GM21390 (cell line): ENCODE results near the gene HLA-F.

Experiments used
- ATAC-seq: cut with Tn5 transposase; IDR thresholded peaks from one replicate; pipeline ENCODE4 v1.9.1; 2021; ENCODE audit not compliant: unreplicated experiment

Gene HLA-F

DNA sequence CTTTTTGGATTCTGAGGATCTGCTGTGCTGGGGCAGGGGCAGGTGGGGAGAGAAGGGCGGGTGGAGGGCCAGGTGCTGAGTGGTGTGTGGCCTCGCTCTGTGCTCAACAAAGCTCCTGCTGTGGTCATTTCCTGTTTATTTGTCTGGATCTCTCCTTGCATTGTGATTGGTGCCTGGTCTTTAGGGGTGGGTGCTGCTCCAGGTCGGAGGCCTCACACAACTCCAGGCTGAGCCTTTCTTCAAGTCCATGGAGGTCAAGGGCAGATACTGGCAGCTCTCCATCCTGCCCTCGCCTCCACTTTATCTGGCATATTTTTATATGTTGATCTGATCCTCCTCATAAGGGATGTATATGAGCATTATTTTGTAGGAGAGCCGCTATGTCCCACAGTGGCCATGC is 36.2 kb downstream of the HLA-F start:
- no peak for ATAC-seq

DNA sequence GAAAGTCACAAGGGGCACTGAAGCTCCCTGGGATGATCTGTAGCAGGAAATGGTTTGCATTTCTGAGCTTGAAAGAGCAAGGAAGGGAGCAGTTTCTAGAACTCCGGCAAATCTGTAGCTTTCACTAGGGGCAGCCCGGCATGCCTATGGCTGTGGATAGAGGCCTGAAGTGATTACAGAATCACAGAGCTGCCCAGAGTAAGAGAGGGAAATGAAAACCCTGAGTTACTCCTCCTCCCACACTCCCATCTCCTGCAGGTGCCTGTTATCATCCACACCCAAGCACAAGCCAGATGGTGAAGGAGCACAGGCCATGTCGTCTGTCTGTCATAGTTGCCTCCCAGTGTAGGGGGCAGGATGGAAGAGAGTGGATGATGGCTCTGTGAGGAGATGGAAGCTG is 37.1 kb downstream of the HLA-F start:
- ATAC-seq: no peak

DNA sequence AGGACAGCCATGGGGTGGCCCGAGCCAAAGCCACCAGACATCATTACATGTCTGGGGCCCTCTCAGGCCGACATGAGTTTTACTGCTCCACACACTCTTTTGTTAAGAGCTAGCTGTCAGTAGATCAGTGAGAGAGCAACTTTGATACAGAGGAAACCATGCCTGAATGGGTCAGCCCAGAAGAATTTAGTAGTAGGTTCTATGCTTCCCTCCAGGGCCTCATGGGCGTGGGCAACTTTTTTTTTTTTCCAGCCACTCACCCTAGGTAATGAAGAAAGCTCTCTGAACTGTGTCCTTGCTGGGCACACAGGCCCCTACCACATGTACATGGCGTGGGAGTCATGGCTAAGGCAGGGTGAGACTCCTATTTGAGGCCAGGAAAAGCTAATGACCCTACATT is 38.8 kb downstream of the HLA-F start:
- ATAC-seq: no peak

DNA sequence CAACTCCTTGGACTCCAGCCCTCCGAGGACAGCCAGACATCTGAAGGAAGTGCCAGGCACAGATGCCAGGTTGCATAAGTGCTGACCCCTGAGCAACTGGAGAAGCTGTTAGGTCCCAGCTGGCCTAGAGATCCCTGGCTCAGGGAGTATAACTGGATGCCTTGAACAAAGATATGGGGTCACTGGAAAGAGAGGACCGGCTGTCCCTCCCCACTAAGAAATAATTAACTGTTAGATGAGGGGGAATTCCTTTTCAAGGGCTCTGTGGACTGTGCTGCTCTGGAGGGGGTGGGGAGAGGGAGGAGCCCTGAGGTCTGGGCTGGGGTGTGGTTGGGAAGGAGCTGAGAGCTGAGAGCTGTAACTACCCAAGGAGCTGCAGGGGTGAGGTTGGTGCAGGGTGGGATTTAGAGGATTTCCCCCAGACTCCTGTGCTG is 39.6 kb downstream of the HLA-F start:
- ATAC-seq: no peak

DNA sequence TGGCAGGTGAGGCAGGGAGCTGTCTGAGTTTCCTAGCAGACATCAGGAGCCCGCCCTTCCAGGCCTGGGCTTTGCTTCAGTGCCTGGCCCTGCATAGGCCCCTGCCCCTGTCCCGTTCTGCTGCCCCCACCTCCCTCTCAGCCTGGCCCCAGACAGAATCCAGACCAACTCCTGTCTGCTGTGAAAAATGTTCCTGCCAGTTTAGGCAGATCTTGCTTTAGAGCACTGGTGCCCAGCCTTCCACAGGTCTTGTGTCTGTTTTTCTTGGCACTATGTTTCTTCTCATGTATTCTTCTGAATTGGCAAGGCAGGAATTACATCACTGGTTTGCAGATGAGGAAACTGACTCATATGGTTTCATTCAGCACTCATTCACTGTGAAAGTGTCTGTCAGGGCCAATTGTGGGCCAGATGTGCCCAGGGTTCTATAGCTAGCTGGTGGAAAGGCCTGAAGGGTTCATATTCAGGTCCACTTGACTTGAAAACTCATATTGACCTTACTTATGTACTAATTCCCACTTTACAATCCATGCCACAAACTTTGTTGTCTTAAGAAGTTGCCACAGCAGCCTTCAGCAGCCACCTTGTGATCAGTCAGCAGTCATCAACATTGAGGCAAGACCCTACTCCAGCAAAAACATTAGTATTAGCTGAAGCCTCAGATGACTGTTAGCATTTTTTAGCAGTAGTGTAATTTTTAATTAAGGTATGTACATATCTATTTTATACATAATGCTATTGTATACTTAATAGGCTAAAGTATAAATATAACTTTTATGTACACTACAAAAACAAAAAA is 40.5 kb downstream of the HLA-F start:
- no peak for ATAC-seq

DNA sequence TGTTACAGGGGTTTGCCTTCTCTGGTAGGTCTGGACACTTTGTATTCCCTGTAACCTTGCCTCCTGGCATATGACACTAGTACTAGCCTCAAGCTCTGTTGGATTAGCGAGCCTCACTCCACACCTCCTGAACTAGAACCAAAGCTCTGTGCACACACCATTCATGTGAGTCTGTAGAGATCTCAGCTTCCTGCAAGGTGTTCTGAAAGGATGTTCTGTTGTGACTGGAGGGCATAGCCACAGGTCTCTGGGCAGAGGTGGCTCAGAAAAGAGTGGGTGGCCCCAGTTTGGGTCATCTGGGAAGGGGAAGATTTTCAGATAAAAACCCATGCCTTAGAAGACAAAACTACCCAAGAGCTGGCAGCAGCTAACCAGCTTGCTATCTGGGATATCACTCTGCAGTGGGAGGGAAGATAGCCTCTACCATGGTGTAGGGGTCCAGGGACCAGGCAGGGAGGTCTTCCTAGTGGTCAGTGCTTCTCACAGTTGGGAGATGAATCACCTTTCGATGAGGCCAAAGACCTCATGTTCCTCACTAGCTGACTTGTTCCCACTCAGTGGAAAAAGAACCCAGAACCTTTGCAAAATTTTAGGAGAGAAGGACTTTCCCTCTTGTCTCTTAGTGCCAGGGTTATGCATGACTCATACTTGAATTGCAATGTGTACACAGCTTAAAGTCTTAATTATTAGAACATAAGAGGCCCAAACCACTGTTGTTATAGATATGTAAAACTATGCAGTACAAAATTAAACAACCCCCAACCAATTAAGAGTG is 41.4 kb downstream of the HLA-F start:
- ATAC-seq: no peak

DNA sequence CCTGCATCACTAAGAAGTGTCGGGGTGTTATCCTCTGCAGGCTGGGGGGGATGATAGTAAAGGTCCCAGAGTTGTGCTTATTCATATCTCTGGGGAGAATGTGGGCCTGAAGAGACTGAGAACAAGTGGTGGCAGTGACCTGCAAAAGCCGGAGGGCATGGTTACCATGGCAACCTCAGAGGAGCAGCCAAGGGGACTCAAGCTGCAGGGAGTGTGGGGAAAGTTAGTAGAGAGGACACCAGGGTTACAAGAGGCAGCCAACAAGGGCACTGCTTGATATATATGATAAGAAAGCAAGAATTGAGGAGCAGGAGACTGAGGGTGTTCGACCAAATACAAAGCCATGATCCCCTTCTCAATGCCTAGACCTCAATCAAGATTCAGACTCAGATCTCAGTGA is 46.1 kb downstream of the HLA-F start:
- ATAC-seq: no peak

DNA sequence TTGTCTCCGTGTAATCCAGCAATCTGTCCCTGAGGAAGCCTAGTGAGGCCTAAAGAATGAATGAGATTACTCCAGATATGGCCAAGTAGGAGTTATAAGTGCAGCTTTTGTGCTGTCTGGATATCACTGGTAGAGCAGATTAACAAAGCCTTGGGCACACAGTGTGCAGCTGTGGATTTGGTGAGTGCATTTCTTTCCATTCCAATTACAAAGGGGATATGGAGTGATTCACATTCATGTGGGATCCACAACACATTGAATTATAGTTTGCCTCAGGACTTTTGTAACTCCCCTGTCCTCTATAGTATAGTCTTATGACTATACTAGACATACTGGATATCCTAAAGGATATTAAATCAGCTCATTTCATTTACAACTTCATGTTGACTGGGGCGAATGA is 47.1 kb downstream of the HLA-F start:
- no peak for ATAC-seq

DNA sequence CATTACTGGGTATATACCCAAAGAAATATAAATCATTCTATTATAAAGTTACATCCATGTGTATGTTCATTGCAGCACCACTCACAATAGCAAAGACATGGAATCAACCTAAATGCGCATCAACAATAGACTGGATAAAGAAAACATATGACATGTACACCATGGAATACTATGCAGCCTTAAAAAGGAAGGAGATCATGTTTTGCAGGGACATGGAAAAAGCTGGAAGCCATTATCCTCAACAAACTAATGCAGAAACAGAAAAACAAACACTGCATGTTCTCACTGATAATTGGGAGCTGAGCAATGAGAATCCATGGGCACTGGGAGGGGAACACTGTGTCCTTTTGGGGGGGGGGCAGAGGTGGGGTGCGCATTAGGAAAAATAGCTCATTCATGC is 53.5 kb downstream of the HLA-F start:
- no peak for ATAC-seq
